ENCODE data around the gene SAPCD2.

- no peak for TF ChIP-seq HDGF (IDR thresholded peaks at IDR 0.05; ENCODE audit: borderline replicate concordance)
- TF ChIP-seq ARNT (IDR thresholded peaks at IDR 0.05): no peak
- no peak for TF ChIP-seq ELF4 (IDR thresholded peaks at IDR 0.05)
- no peak for TF ChIP-seq BHLHE40 (IDR thresholded peaks at IDR 0.05; ENCODE audit: borderline replicate concordance)
- TF ChIP-seq SP1 (IDR thresholded peaks at IDR 0.05): no peak
- no peak for TF ChIP-seq SUZ12 (IDR thresholded peaks at IDR 0.05)
- TF ChIP-seq L3MBTL2 (conservative IDR thresholded peaks at IDR 0.05): no peak; the same call in 1 of the 2 replicates
- no peak for TF ChIP-seq FOXK2 (IDR thresholded peaks at IDR 0.05)
Observed at GRCh38 chr9:137028263-137029057, 41.9 kb downstream of the SAPCD2 start.
